Esophagus muscularis mucosa (tissue), 4 donors: Measurements from ENCODE around the gene TRRAP. TPM values are rescaled to one million over a fixed set of nuclear protein-coding genes. Genes with fewer than 3 reads are reported as not detected.

ENCODE experiments used
- DNase-seq: peaks from one replicate; pipeline ENCODE4 v3.0.0-alpha.2; 2017; ENCODE audit errors: extremely low spot score
- H3K27ac ChIP-seq, 4 donors: fragments of 200-600 bp; sonication (generic); replicated peaks in 1 of 4; 1 replicate in 3 of 4; 2 replicates in 1 of 4; pipeline ENCODE4 v1.5.1; 2016 to 2019; ENCODE audit warnings: mild to moderate bottlenecking in 1 of 4
- H3K27me3 ChIP-seq, 4 donors: fragments of 200-600 bp; sonication (generic); one replicate each; pipeline versions ENCODE4 v1.5.1 to v1.6.0; 2016 to 2019
- H3K36me3 ChIP-seq, 4 donors: fragments of 200-600 bp; sonication (generic); one replicate each; pipeline ENCODE4 v1.5.1; 2016 to 2019
- H3K4me1 ChIP-seq, 4 donors: fragments of 200-600 bp; sonication (generic); one replicate each; pipeline ENCODE4 v1.5.1; 2016 to 2019
- H3K4me3 ChIP-seq, 4 donors: fragments of 200-600 bp; sonication (generic); 1 replicate in 2 of 4; 2 replicates in 2 of 4; pipeline ENCODE4 v1.5.1; 2016 to 2019; ENCODE audit warnings: mild to moderate bottlenecking in 4 of 4, moderate library complexity in 1 of 4
- H3K9me3 ChIP-seq, 4 donors: fragments of 200-600 bp; sonication (generic); 1 replicate in 3 of 4; 2 replicates in 1 of 4; pipeline ENCODE4 v1.5.1; 2016 to 2019
- EP300 ChIP-seq: sonication (generic); formaldehyde crosslinking; IDR thresholded peaks from one replicate; pipeline ENCODE4 v1.6.1; 2017; ENCODE audit warnings: antibody characterized with exemption
- POLR2A ChIP-seq: fragments of 450-650 bp; IDR thresholded peaks from one replicate; pipeline ENCODE4 v1.6.1; 2017; ENCODE audit warnings: antibody characterized with exemption, moderate library complexity, mild to moderate bottlenecking, low read depth
- POLR2AphosphoS5 ChIP-seq, 2 donors: sonication (generic); formaldehyde crosslinking; IDR thresholded peaks; one replicate each; pipeline ENCODE4 v1.6.1; 2017; ENCODE audit warnings: antibody characterized with exemption in 2 of 2
- WGBS: methylation state at CpG from one replicate; pipeline ENCODE4 v1.1.5; 2018; 5-methylcytosine and 5-hydroxymethylcytosine counted together
- intact Hi-C: fragments of 100-400 bp; cut with DNase I; formaldehyde crosslinking; loops from one replicate; pipeline ENCODE4 v1.15.1; 2023
- total RNA-seq, 4 donors: library from RNA; depleted of rRNA; stranded (reverse); fragments of >200 nt; gene quantifications; one replicate each; pipeline versions ENCODE4 v1.1.0 to v1.2.1, GENCODE V29; 2016
- TF ChIP-seq, protein P1 (sequence below), 3 experiments: fragments of 200-600 bp in 2 of 3; fragments of 450-650 bp in 1 of 3; sonication (generic) in 2 of 3; IDR thresholded peaks; one replicate each; pipeline ENCODE4 v1.5.1; 2017 to 2019; ENCODE audit warnings: antibody characterized with exemption in 3 of 3, mild to moderate bottlenecking in 2 of 3, moderate library complexity in 1 of 3

The TRRAP gene
- total RNA-seq, 4 donors from 2014 or later: 22.9 to 38.0 (median 29.7) TPM

DNA sequence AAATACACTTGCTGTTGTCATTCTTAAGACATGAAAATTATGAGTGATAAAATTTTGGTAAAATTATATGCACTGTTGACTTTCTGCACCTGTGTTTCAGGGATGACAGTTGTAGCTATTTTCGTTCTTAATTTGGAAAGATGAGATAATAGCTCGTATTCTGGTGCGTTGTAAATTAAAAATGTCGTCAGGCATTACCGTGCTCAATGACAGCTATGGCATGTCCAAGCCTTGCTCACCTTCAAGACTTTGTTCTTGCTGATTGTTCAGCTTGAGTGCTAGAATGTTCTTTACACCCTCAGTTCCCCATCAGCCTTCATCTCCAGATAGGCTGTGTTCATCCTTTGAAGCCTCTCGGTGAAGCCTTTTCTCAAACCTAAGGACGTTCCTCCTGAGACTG is 21.5 kb downstream of the TRRAP start:
- peaks cover 90 to 98% (median 96%) of the 10 kb centered on the region in 4 donors for H3K36me3 ChIP-seq
- DNase-seq: no peak
- H3K4me1 ChIP-seq: no peaks in the 10 kb centered on the region
- no peak overlapping the region for H3K4me3 ChIP-seq
- H3K9me3 ChIP-seq: no peaks in the 10 kb centered on the region
- H3K27ac ChIP-seq: no peak overlapping the region
- intact Hi-C loops: no loop called here
- 88% methylated on average over 7 of the region's 7 CpGs for WGBS
- H3K27me3 ChIP-seq: no peaks in the 10 kb centered on the region
- TF ChIP-seq POLR2A (no peak), EP300 (no peak), POLR2AphosphoS5 (IDR thresholded peaks at IDR 0.05) (no peak)

DNA sequence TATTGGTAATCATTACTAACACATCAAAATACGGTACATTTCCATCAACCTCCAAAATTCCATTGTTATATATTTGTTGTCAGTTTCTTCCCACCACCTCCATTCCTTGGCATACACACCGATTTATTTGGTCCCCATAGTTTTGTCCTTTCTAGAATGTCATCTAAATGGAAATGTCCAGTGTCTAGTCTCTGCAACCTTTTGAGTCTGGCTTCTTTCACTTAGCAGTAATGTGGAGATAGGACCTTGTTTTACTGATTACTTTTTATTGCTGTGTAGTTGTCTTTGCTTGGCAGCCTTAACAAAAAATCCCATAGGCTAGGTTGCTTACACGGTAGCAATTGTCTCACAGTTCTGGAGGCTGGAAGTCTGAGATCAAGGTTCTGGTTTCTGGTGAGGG is 22.5 kb downstream of the TRRAP start:
- no peak for DNase-seq
- Histone ChIP-seq H3K4me1 (no peaks in the 10 kb centered on the region), H3K27me3 (no peaks in the 10 kb centered on the region), H3K9me3 (no peaks in the 10 kb centered on the region), H3K36me3 (peaks cover 94 to 98% (median 98%) of the 10 kb centered on the region in 4 donors), H3K4me3 (no peak overlapping the region), H3K27ac (no peak overlapping the region)
- no peak for TF ChIP-seq EP300
- no peak for TF ChIP-seq POLR2AphosphoS5 (IDR thresholded peaks at IDR 0.05)
- TF ChIP-seq, protein P1, sequence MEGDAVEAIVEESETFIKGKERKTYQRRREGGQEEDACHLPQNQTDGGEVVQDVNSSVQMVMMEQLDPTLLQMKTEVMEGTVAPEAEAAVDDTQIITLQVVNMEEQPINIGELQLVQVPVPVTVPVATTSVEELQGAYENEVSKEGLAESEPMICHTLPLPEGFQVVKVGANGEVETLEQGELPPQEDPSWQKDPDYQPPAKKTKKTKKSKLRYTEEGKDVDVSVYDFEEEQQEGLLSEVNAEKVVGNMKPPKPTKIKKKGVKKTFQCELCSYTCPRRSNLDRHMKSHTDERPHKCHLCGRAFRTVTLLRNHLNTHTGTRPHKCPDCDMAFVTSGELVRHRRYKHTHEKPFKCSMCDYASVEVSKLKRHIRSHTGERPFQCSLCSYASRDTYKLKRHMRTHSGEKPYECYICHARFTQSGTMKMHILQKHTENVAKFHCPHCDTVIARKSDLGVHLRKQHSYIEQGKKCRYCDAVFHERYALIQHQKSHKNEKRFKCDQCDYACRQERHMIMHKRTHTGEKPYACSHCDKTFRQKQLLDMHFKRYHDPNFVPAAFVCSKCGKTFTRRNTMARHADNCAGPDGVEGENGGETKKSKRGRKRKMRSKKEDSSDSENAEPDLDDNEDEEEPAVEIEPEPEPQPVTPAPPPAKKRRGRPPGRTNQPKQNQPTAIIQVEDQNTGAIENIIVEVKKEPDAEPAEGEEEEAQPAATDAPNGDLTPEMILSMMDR (IDR thresholded peaks at IDR 0.05): no peak
- TF ChIP-seq POLR2A: no peak
- intact Hi-C loops: no loop called here
- 97% methylated on average over 3 of the region's 3 CpGs for WGBS

- Histone ChIP-seq H3K27me3 (no peaks in the 10 kb centered on the region), H3K9me3 (no peaks in the 10 kb centered on the region), H3K36me3 (peaks cover 88 to 98% (median 96%) of the 10 kb centered on the region in 4 donors), H3K4me1 (no peaks in the 10 kb centered on the region), H3K27ac (no peak overlapping the region), H3K4me3 (no peak overlapping the region)
- intact Hi-C loops: no loop called here
- no peak for DNase-seq
- TF ChIP-seq POLR2A (no peak), EP300 (no peak), POLR2AphosphoS5 (IDR thresholded peaks at IDR 0.05) (no peak)
- TF ChIP-seq, protein P1 (IDR thresholded peaks at IDR 0.05): no peak
- WGBS: 90% methylated on average over 3 of the region's 3 CpGs
Observed at GRCh38 chr7:98902523-98902922, 24.2 kb downstream of the TRRAP start.

GRCh38 chr7:98903246-98903645 is 24.9 kb downstream of the TRRAP start:
- no peak overlapping the region for H3K4me3 ChIP-seq
- whole genome bisulfite sequencing: 97% methylated on average over 4 of the region's 4 CpGs
- no peak for TF ChIP-seq EP300
- TF ChIP-seq POLR2AphosphoS5 (IDR thresholded peaks at IDR 0.05): no peak
- TF ChIP-seq, protein P1 (IDR thresholded peaks at IDR 0.05): no peak
- TF ChIP-seq POLR2A: no peak
- intact Hi-C loops: no loop called here
- H3K4me1 ChIP-seq: no peaks in the 10 kb centered on the region
- H3K9me3 ChIP-seq: no peaks in the 10 kb centered on the region
- no peaks in the 10 kb centered on the region for H3K27me3 ChIP-seq
- H3K27ac ChIP-seq: no peak overlapping the region
- DNase-seq: no peak
- H3K36me3 ChIP-seq: peaks cover 82 to 98% (median 96%) of the 10 kb centered on the region in 4 donors

DNA sequence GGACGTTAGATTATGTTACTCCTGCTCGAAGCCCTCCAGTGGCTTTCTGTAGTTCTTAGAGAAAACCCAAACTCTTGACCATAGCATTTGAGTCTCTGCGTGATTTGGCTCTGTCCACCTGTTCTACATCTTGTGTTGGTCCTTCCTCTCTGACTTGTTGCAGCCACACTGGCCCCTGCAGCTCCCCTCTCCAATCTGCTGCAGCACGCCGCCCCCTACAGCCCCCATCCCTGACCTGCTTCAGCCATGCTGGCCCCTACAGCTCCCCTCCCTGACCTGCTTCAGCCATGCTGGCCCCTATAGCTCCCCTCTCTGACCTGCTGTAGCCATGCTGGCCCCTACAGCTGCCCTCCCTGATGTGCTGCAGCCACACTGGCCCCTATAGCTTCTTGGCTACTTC is 29.2 kb downstream of the TRRAP start:
- 91% methylated on average over 5 of the region's 5 CpGs for WGBS
- no peak for DNase-seq
- Histone ChIP-seq H3K9me3 (no peaks in the 10 kb centered on the region), H3K36me3 (peaks cover 78 to 100% (median 100%) of the 10 kb centered on the region in 4 donors), H3K27me3 (no peaks in the 10 kb centered on the region), H3K4me1 (peaks cover 0 to 4% (median 0%) of the 10 kb centered on the region in 4 donors), H3K27ac (no peak overlapping the region), H3K4me3 (no peak overlapping the region)
- no peak for TF ChIP-seq EP300
- no peak for TF ChIP-seq POLR2AphosphoS5 (IDR thresholded peaks at IDR 0.05)
- no peak for TF ChIP-seq POLR2A
- intact Hi-C loops: no loop called here

GRCh38 chr7:98908585-98908984 is 30.3 kb downstream of the TRRAP start:
- no peaks in the 10 kb centered on the region for H3K9me3 ChIP-seq
- no peak overlapping the region for H3K4me3 ChIP-seq
- no peaks in the 10 kb centered on the region for H3K27me3 ChIP-seq
- 94% methylated on average over 17 of the region's 19 CpGs for WGBS
- TF ChIP-seq POLR2AphosphoS5 (IDR thresholded peaks at IDR 0.05) (no peak), POLR2A (no peak), EP300 (no peak)
- TF ChIP-seq, protein P1 (IDR thresholded peaks at IDR 0.05): no peak
- no peak for DNase-seq
- peaks cover 0 to 4% (median 0%) of the 10 kb centered on the region in 4 donors for H3K4me1 ChIP-seq
- intact Hi-C loops: no loop called here
- no peak overlapping the region for H3K27ac ChIP-seq
- peaks cover 75 to 100% (median 100%) of the 10 kb centered on the region in 4 donors for H3K36me3 ChIP-seq
